Nephron (organoid): ENCODE results near the gene ARHGAP4.
A peak's percentile ranks its signal among the peaks of the same experiment; 100 is the strongest.

Source experiments
- H3K27ac Mint-ChIP-seq, 3 experiments: 2 replicates each; pipeline ENCODE4 v1.8.0; 2020; ENCODE audit warnings: mixed read lengths in 3 of 3, mild to moderate bottlenecking in 2 of 3, moderate library complexity in 1 of 3
- H3K27me3 Mint-ChIP-seq: 2 replicates; pipeline ENCODE4 v1.8.0; 2021; ENCODE audit warnings: low read depth, mild to moderate bottlenecking, moderate library complexity, mixed read lengths
- H3K36me3 Mint-ChIP-seq: 2 replicates; pipeline ENCODE4 v1.8.0; 2020; ENCODE audit warnings: low read depth, mixed read lengths
- H3K4me1 Mint-ChIP-seq: 2 replicates; pipeline ENCODE4 v1.8.0; 2020; ENCODE audit warnings: mixed read lengths
- H3K4me3 Mint-ChIP-seq, 3 experiments: 2 replicates each; pipeline ENCODE4 v1.8.0; 2020; ENCODE audit warnings: mild to moderate bottlenecking in 3 of 3, mixed read lengths in 3 of 3, moderate library complexity in 2 of 3
- H3K9me3 Mint-ChIP-seq: 2 replicates; pipeline ENCODE4 v1.8.0; 2020; ENCODE audit warnings: mixed read lengths
- CTCF ChIP-seq, 3 experiments: fragments of 200-600 bp; sonication (generic); IDR thresholded peaks; one replicate each; pipeline ENCODE4 v1.5.0; 2021; ENCODE audit warnings: antibody characterized with exemption in 3 of 3; ENCODE audit not compliant: unreplicated experiment in 3 of 3

Gene ARHGAP4

GRCh38 chrX:153901753-153902140, 24.3 kb downstream of the ARHGAP4 start:
- Mint-ChIP-seq H3K27me3 (no peaks in the 10 kb centered on the region), H3K9me3 (peaks cover 9% of the 10 kb centered on the region), H3K4me1 (peaks cover 17% of the 10 kb centered on the region), H3K4me3 (peak overlapping the region in 2 of 3 experiments; percentile 54 to 64), H3K36me3 (no peaks in the 10 kb centered on the region), H3K27ac (peak overlapping the region in 1 of 3 experiments; percentile 81)
- TF ChIP-seq CTCF (IDR thresholded peaks at IDR 0.05; ENCODE audit: unreplicated experiment in 3 of 3) = no peak

GRCh38 chrX:153900831-153901752, 25.0 kb downstream of the ARHGAP4 start:
- H3K36me3 Mint-ChIP-seq = no peaks in the 10 kb centered on the region
- H3K9me3 Mint-ChIP-seq = peaks cover 9% of the 10 kb centered on the region
- TF ChIP-seq CTCF (IDR thresholded peaks at IDR 0.05; ENCODE audit: unreplicated experiment in 3 of 3) = no peak
- peak overlapping the region; percentile 13 to 64 (median 54) for H3K4me3 Mint-ChIP-seq
- H3K4me1 Mint-ChIP-seq = peaks cover 17% of the 10 kb centered on the region
- H3K27ac Mint-ChIP-seq = peak overlapping the region in 2 of 3 experiments; percentile 70 to 81
- no peaks in the 10 kb centered on the region for H3K27me3 Mint-ChIP-seq

- Mint-ChIP-seq H3K36me3 (no peaks in the 10 kb centered on the region), H3K4me3 (no peak overlapping the region), H3K9me3 (peaks cover 22% of the 10 kb centered on the region), H3K27ac (no peak overlapping the region), H3K27me3 (no peaks in the 10 kb centered on the region), H3K4me1 (peaks cover 17% of the 10 kb centered on the region)
- TF ChIP-seq CTCF (IDR thresholded peaks at IDR 0.05; ENCODE audit: unreplicated experiment in 3 of 3) = no peak
These were observed 28.2 kb downstream of the ARHGAP4 start for GRCh38 chrX:153897899-153898298.

GRCh38 chrX:153889123-153889522, 36.9 kb downstream of the ARHGAP4 start:
- TF ChIP-seq CTCF (IDR thresholded peaks at IDR 0.05; ENCODE audit: unreplicated experiment in 3 of 3) = no peak
- Mint-ChIP-seq H3K9me3 (peaks cover 34% of the 10 kb centered on the region), H3K4me3 (no peak overlapping the region), H3K36me3 (no peaks in the 10 kb centered on the region), H3K4me1 (no peaks in the 10 kb centered on the region), H3K27ac (no peak overlapping the region), H3K27me3 (peaks cover 34% of the 10 kb centered on the region)

- no peak for TF ChIP-seq CTCF (IDR thresholded peaks at IDR 0.05; ENCODE audit: unreplicated experiment in 3 of 3)
- Mint-ChIP-seq H3K4me1 (no peaks in the 10 kb centered on the region), H3K27ac (no peak overlapping the region), H3K36me3 (no peaks in the 10 kb centered on the region), H3K4me3 (no peak overlapping the region), H3K27me3 (peaks cover 35% of the 10 kb centered on the region), H3K9me3 (peaks cover 29% of the 10 kb centered on the region)
These were observed 37.7 kb downstream of the ARHGAP4 start for GRCh38 chrX:153888344-153888743.

- TF ChIP-seq CTCF (IDR thresholded peaks at IDR 0.05; ENCODE audit: unreplicated experiment in 3 of 3) = no peak
- no peak overlapping the region for H3K27ac Mint-ChIP-seq
- H3K27me3 Mint-ChIP-seq = peaks cover 41% of the 10 kb centered on the region
- H3K9me3 Mint-ChIP-seq = peaks cover 21% of the 10 kb centered on the region
- H3K4me1 Mint-ChIP-seq = no peaks in the 10 kb centered on the region
- H3K4me3 Mint-ChIP-seq = peak overlapping the region in 2 of 3 experiments; percentile 15 to 28
- no peaks in the 10 kb centered on the region for H3K36me3 Mint-ChIP-seq
These were observed 38.7 kb downstream of the ARHGAP4 start for GRCh38 chrX:153887385-153887784.
